Hippocampal formation (tissue), 2 donors: ENCODE results near the gene NUBP2.
A peak's percentile ranks its signal among the peaks of the same experiment; 100 is the strongest.

Experiments
- DNase-seq, 2 donors: peaks; one replicate each; lab custom pipeline; 2025; lab: John Stamatoyannopoulos, UW

The NUBP2 gene

GRCh38 chr16:1809281-1809801, 26.6 kb downstream of the NUBP2 start:
- DNase-seq: no peak

GRCh38 chr16:1810106-1810505, 27.3 kb downstream of the NUBP2 start:
- no peak for DNase-seq

GRCh38 chr16:1810536-1810935, 27.8 kb downstream of the NUBP2 start:
- DNase-seq: no peak

- DNase-seq: peak; percentile 14 to 38
Observed at GRCh38 chr16:1812732-1813163, 30.0 kb downstream of the NUBP2 start.

GRCh38 chr16:1815461-1815860, 32.7 kb downstream of the NUBP2 start:
- DNase-seq: no peak

- no peak for DNase-seq
Observed at GRCh38 chr16:1816396-1817275, 33.9 kb downstream of the NUBP2 start.

GRCh38 chr16:1817276-1817589, 34.5 kb downstream of the NUBP2 start:
- DNase-seq: no peak

- no peak for DNase-seq
Observed at GRCh38 chr16:1817716-1818115, 35.0 kb downstream of the NUBP2 start.

- no peak for DNase-seq
Observed at GRCh38 chr16:1818204-1818872, 35.6 kb downstream of the NUBP2 start.

- no peak for DNase-seq
Observed at GRCh38 chr16:1818873-1819525, 36.2 kb downstream of the NUBP2 start.

- DNase-seq: no peak
Observed at GRCh38 chr16:1819611-1820010, 36.9 kb downstream of the NUBP2 start.

- no peak for DNase-seq
Observed at GRCh38 chr16:1820096-1820945, 37.6 kb downstream of the NUBP2 start.

GRCh38 chr16:1820946-1821290, 38.2 kb downstream of the NUBP2 start:
- no peak for DNase-seq

- no peak for DNase-seq
Observed at GRCh38 chr16:1821861-1822611, 39.3 kb downstream of the NUBP2 start.

- no peak for DNase-seq
Observed at GRCh38 chr16:1822801-1823200, 40.0 kb downstream of the NUBP2 start.

GRCh38 chr16:1823821-1824220, 41.1 kb downstream of the NUBP2 start:
- DNase-seq: peak in 1 of 2 donors; percentile 21

GRCh38 chr16:1825381-1825863, 42.7 kb downstream of the NUBP2 start:
- DNase-seq: no peak

- DNase-seq: no peak
Observed at GRCh38 chr16:1825864-1826690, 43.3 kb downstream of the NUBP2 start.

- peak; percentile 84 to 95 for DNase-seq
Observed at GRCh38 chr16:1826691-1827573, 44.2 kb downstream of the NUBP2 start, which contains the start of the genes FAHD1 and HAGH. Gene FAHD1 (plus strand): TSS chr16:1827206. CDS start chr16:1827239, 33 bp downstream. Gene HAGH (minus strand): TSS chr16:1826825. CDS start chr16:1826787, 38 bp downstream.
